ENCODE results near the gene GNG13. TPM values are rescaled to one million over a fixed set of nuclear protein-coding genes. Genes with fewer than 3 reads are reported as not detected.

The GNG13 gene
- total RNA-seq, 1 experiment from 2014 or later, result not detected

GRCh38 chr16:784431-784830 lies 16.1 kb downstream of the GNG13 start:
- H2AK5ac ChIP-seq (ENCODE audit: insufficient read length, low read length), result no peak overlapping the region
- no peak overlapping the region for H2AFZ ChIP-seq (ENCODE audit: low read length)
- no peak overlapping the region for H2BK120ac ChIP-seq (ENCODE audit: low read depth, low read length, poor library complexity, severe bottlenecking)
- H2BK15ac ChIP-seq (ENCODE audit: low read depth, low read length), result no peak overlapping the region
- H4K8ac ChIP-seq (replicated peaks; ENCODE audit: insufficient read length, low read depth, low read length), result no peak overlapping the region
- H3K4me1 ChIP-seq (ENCODE audit: insufficient read depth, low read length), result no peaks in the 10 kb centered on the region
- peaks cover 0 to 8% (median 5%) of the 10 kb centered on the region in 3 experiments; a peak in 5 of 7 replicates for H3K36me3 Mint-ChIP-seq (ENCODE audit: insufficient read depth in 1 of 3, low read depth in 3 of 3)
- peaks cover 3% of the 10 kb centered on the region for H4K20me1 ChIP-seq (ENCODE audit: control insufficient read depth, insufficient read depth, insufficient read length)
- H4K5ac ChIP-seq (ENCODE audit: insufficient read length, low read depth, low read length), result no peak overlapping the region
- H3K18ac ChIP-seq (ENCODE audit: insufficient read length, low read depth, low read length), result no peak overlapping the region
- peaks cover 13% of the 10 kb centered on the region for H3K27me3 Mint-ChIP-seq (ENCODE audit: low read depth)
- TF ChIP-seq CTCF (conservative IDR thresholded peaks at IDR 0.05), result no peak
- no peak overlapping the region for H3K23ac ChIP-seq (ENCODE audit: insufficient read length, low read depth, low read length)
- H3K9me3 Mint-ChIP-seq, result no peaks in the 10 kb centered on the region
- H3K23me2 ChIP-seq (ENCODE audit: insufficient read length, low read depth, low read length, poor library complexity, severe bottlenecking), result peaks cover 11% of the 10 kb centered on the region
- H3K79me2 ChIP-seq (ENCODE audit: insufficient read depth, low read length), result no peaks in the 10 kb centered on the region
- H2BK12ac ChIP-seq (ENCODE audit: insufficient read length, low read depth, low read length), result no peak overlapping the region
- H3T11ph ChIP-seq (ENCODE audit: low read length), result no peak overlapping the region
- H3K27ac ChIP-seq (ENCODE audit: insufficient read length, low read depth, low read length), result no peak overlapping the region
- WGBS (ENCODE audit: extremely low coverage, insufficient read length, low lambda C conversion rate), result no CpG with 5 or more reads among the region's 19 CpGs
- H3K56ac ChIP-seq (ENCODE audit: insufficient read length, low read depth, low read length), result no peak overlapping the region
- H3K9me3 ChIP-seq (ENCODE audit: control insufficient read depth, low read depth, low read length), result no peaks in the 10 kb centered on the region
- no peak overlapping the region for H4K91ac ChIP-seq (ENCODE audit: insufficient read length, low read depth, low read length)
- no peak overlapping the region for H2BK5ac ChIP-seq (ENCODE audit: insufficient read length, low read length)
- H3K27me3 ChIP-seq (ENCODE audit: insufficient read depth, low read length), result no peaks in the 10 kb centered on the region; the same call in 1 of the 2 replicates
- H3K79me1 ChIP-seq (ENCODE audit: insufficient read depth, low read depth, low read length, poor library complexity, severe bottlenecking), result peaks cover 2% of the 10 kb centered on the region
- peaks cover 0 to 2% of the 10 kb centered on the region in 2 experiments; a peak in 1 of 4 replicates for H3K4me1 Mint-ChIP-seq
- no peak overlapping the region for H3K27ac Mint-ChIP-seq
- no peak overlapping the region for H2BK20ac ChIP-seq (ENCODE audit: low read depth, low read length, poor library complexity, severe bottlenecking)
- no peak overlapping the region for H3K4me3 Mint-ChIP-seq
- H3K9ac ChIP-seq (ENCODE audit: extremely low read depth, insufficient read length, low read length), result no peak overlapping the region
- no peak for DNase-seq
- no peak overlapping the region for H3K4me2 ChIP-seq (ENCODE audit: insufficient read depth, insufficient read length, low read length)
- H3K4ac ChIP-seq (ENCODE audit: low read depth, low read length), result no peak overlapping the region
- H3K14ac ChIP-seq (ENCODE audit: insufficient read depth, low read length), result no peak overlapping the region
